RWPE2 (cell line): ENCODE measurements around the gene DRGX.

ENCODE experiments used
- ATAC-seq: fragments of 200-7000 bp; cut with Tn5 transposase; 3 replicates; pipeline ENCODE4 v1.9.1; 2021; ENCODE audit warnings: low read depth
- DNase-seq: peaks from one replicate; pipeline ENCODE4 v3.0.0-alpha.2; 2020; ENCODE audit warnings: low spot score
- H3K27ac ChIP-seq: fragments of 450-650 bp; 2 replicates; pipeline ENCODE4 v1.5.1; 2017; ENCODE audit warnings: mild to moderate bottlenecking; ENCODE audit not compliant: poor library complexity, severe bottlenecking
- H3K27me3 ChIP-seq: fragments of 250-450 bp; sonication (Bioruptor Pico); 2 replicates; pipeline ENCODE4 v1.5.1; 2021; ENCODE audit warnings: mild to moderate bottlenecking, moderate library complexity; ENCODE audit not compliant: insufficient read depth, poor library complexity, severe bottlenecking
- H3K36me3 ChIP-seq: fragments of 250-450 bp; sonication (Bioruptor Pico); 2 replicates; pipeline ENCODE4 v1.5.1; 2020; ENCODE audit warnings: low read depth, mild to moderate bottlenecking, moderate library complexity
- H3K4me1 ChIP-seq: fragments of 250-450 bp; sonication (Bioruptor Pico); 2 replicates; pipeline ENCODE4 v1.5.1; 2021; ENCODE audit warnings: mild to moderate bottlenecking, moderate library complexity; ENCODE audit not compliant: insufficient read depth, poor library complexity, severe bottlenecking
- H3K4me3 ChIP-seq: fragments of 250-450 bp; sonication (Bioruptor Pico); 2 replicates; pipeline ENCODE4 v1.5.1; 2021; ENCODE audit warnings: mild to moderate bottlenecking, moderate library complexity; ENCODE audit not compliant: severe bottlenecking
- H3K9me3 ChIP-seq: fragments of 250-450 bp; sonication (Bioruptor Pico); 2 replicates; pipeline ENCODE4 v1.5.1; 2021; ENCODE audit warnings: mild to moderate bottlenecking, moderate library complexity; ENCODE audit not compliant: severe bottlenecking
- CTCF ChIP-seq: fragments of 450-650 bp; IDR thresholded peaks from one replicate; pipeline ENCODE4 v1.5.1; 2017; ENCODE audit warnings: mild to moderate bottlenecking, moderate library complexity; ENCODE audit not compliant: poor library complexity, severe bottlenecking

Gene DRGX

GRCh38 chr10:49365675-49366415, 30.0 kb downstream of the DRGX start:
- no peaks in the 10 kb centered on the region for H3K4me1 ChIP-seq
- no peak overlapping the region for H3K27ac ChIP-seq
- TF ChIP-seq CTCF, result no peak
- H3K4me3 ChIP-seq, result no peak overlapping the region
- no peak for ATAC-seq
- H3K9me3 ChIP-seq, result no peaks in the 10 kb centered on the region
- no peaks in the 10 kb centered on the region for H3K36me3 ChIP-seq
- no peaks in the 10 kb centered on the region for H3K27me3 ChIP-seq
- DNase-seq, result no peak

DNA sequence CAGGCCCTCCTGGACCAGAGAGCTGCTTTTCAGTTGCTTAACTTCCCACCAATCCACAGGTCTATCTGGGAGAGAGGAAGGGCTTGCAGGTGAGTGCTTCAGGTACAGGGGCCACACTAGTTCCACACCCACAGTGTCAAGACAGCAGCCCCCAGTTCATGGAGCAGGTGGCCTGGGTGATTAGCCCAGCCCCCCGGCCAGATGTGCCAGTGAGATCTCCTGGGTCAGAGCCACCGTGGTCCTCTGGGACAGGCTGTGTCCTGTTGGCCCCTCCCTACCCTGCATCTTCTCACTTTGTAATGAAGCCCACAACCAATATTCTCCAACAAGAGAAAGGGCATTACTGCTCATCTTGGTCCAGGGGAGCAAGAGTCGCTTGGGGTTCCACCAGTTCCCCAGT, 30.6 kb downstream of the DRGX start:
- H3K36me3 ChIP-seq, result no peaks in the 10 kb centered on the region
- H3K27ac ChIP-seq, result no peak overlapping the region
- H3K9me3 ChIP-seq, result no peaks in the 10 kb centered on the region
- H3K27me3 ChIP-seq, result no peaks in the 10 kb centered on the region
- TF ChIP-seq CTCF, result no peak
- ATAC-seq, result no peak
- no peak for DNase-seq
- no peaks in the 10 kb centered on the region for H3K4me1 ChIP-seq
- no peak overlapping the region for H3K4me3 ChIP-seq

- no peak for TF ChIP-seq CTCF
- ATAC-seq (no peak), DNase-seq (no peak)
- no peak overlapping the region for H3K4me3 ChIP-seq
- no peaks in the 10 kb centered on the region for H3K27me3 ChIP-seq
- H3K4me1 ChIP-seq, result no peaks in the 10 kb centered on the region
- H3K9me3 ChIP-seq, result no peaks in the 10 kb centered on the region
- no peak overlapping the region for H3K27ac ChIP-seq
- no peaks in the 10 kb centered on the region for H3K36me3 ChIP-seq
Observed at GRCh38 chr10:49364747-49365146, 31.1 kb downstream of the DRGX start.

DNA sequence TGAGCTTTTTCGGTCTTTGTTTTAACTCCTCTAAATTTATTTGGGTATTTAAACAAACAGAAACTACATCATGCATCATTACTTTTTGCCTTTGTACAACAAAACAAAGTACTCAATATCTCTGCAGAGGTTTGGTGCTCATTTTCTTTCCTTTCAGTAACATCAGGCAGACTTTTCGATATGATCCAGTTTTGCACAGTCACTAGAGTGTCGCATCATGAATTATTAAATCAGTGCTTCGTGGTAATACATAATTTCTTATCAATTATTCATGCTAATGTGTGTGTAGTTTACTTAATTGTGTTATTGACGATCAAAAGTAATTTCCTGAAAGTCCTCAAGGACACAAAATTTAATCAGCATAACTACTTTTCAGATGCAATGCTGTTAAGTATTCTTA, 31.8 kb downstream of the DRGX start:
- H3K27me3 ChIP-seq, result no peaks in the 10 kb centered on the region
- no peaks in the 10 kb centered on the region for H3K4me1 ChIP-seq
- ATAC-seq, result no peak
- no peaks in the 10 kb centered on the region for H3K9me3 ChIP-seq
- no peak for TF ChIP-seq CTCF
- DNase-seq, result no peak
- H3K36me3 ChIP-seq, result no peaks in the 10 kb centered on the region
- no peak overlapping the region for H3K27ac ChIP-seq
- no peak overlapping the region for H3K4me3 ChIP-seq

- no peak for TF ChIP-seq CTCF
- Histone ChIP-seq H3K27ac (no peak overlapping the region), H3K27me3 (no peaks in the 10 kb centered on the region), H3K4me3 (no peak overlapping the region), H3K36me3 (no peaks in the 10 kb centered on the region), H3K4me1 (no peaks in the 10 kb centered on the region), H3K9me3 (no peaks in the 10 kb centered on the region)
- DNase-seq (peak; percentile 20), ATAC-seq (no peak)
Observed at GRCh38 chr10:49363309-49364031, 32.4 kb downstream of the DRGX start.
